Globus pallidus (tissue), 1 donor: ENCODE data around the gene RNF152.
"Not testable (repeated sequence)": the region's sequence is repeated elsewhere in the genome, so short reads cannot be mapped to it uniquely, and the experiment has no call there.

ENCODE experiments used
- DNase-seq: peaks from one replicate; pipeline ENCODE4 v3.0.0-alpha.2; 2015; ENCODE audit warnings: low spot score

RNF152 gene

DNA sequence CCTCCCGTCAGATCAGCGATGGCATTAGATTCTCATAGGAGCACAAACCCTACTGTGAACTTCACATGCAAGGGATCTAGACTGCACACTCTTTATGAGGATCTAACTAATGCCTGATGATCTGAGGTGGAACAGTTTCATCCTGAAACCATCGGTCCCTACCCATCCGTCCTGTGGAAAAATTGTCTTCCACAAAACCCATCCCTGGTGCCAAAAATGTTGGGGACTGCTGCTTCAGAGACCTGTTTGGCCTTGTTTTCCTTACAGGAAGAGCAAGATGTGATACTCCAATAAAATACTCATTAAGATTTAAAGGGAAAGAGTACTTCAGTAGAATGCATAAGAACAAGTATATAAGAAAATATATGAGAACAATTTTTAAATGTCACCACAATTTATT lies 71.1 kb downstream of the RNF152 start:
- no peak for DNase-seq

GRCh38 chr18:61820882-61821281 lies 71.9 kb downstream of the RNF152 start:
- no peak for DNase-seq

- no peak for DNase-seq
Measured at GRCh38 chr18:61817086-61817485, 75.7 kb downstream of the RNF152 start.

- DNase-seq, result no peak
Measured at GRCh38 chr18:61815885-61816470, 76.8 kb downstream of the RNF152 start.

DNA sequence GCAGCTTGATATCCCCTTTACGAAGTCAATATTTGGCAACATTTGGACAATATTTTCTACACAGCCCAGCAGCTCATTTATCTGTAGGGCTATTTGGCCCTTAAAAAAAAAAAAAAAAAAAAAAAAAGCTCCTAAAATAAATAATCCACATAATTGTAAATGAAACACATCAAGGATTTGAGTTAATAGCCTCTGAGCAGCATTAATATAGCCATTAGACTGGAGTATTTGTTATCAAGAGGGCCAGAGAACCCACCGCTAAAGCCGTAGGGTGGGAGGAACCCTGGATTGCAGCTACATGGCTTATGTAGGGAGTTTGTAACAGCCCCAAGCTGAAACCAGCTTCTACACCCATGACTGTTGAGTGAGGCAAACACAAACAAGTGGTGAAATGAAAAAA lies 84.5 kb downstream of the RNF152 start:
- no peak for DNase-seq

- DNase-seq, result no peak
Measured at GRCh38 chr18:61803393-61803792, 89.4 kb downstream of the RNF152 start.

GRCh38 chr18:61797696-61798590 lies 94.9 kb downstream of the RNF152 start:
- no peak for DNase-seq

- no peak for DNase-seq
Measured at GRCh38 chr18:61791031-61791430, 101.8 kb downstream of the RNF152 start.

- DNase-seq, result not testable (repeated sequence)
Measured at GRCh38 chr18:61787011-61787670, 105.7 kb downstream of the RNF152 start.

GRCh38 chr18:61785588-61785987 lies 107.2 kb downstream of the RNF152 start:
- no peak for DNase-seq

- DNase-seq, result no peak
Measured at GRCh38 chr18:61784834-61785233, 108.0 kb downstream of the RNF152 start.

GRCh38 chr18:61782545-61782944 lies 110.3 kb downstream of the RNF152 start:
- no peak for DNase-seq

GRCh38 chr18:61776201-61776600 lies 116.6 kb downstream of the RNF152 start:
- DNase-seq, result not testable (repeated sequence)

DNA sequence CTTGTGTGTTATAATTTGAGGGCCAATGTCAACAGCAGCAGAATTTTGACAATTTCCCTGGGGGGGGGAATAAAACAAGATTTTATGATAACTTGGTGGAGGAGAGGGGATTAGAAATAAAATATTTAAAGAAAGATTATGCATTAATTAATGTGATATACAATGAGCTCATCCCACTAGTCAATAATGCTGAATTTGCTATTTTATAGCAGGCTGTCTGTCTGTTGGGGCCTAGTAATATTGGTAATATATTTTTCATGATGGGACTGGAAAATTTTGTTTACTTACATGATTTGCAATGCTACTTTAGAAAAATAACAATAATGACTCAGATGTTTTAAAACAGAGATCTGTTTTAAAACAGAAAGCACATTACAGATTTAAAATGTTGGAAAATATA lies 118.0 kb downstream of the RNF152 start:
- no peak for DNase-seq

GRCh38 chr18:61772293-61772848 lies 120.4 kb downstream of the RNF152 start:
- no peak for DNase-seq

DNA sequence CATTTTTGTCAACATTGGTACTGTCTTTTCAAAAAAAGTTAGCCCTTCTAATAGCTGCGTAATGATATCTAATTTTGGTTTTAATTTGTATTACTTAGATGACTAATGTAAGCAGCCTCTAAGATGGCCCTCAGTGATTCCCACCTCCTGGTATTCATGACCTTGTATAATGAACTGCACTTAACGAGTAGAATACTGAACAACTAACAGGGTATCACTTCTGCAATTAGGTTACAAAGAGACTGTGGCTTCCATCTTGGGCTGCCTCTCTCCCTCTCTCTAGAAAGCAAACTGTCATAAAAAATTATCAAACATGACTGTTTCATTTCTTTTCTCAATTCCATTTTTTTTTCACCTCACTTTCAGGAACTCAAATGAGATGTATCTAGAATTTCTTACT lies 120.9 kb downstream of the RNF152 start:
- DNase-seq, result no peak

GRCh38 chr18:61770279-61770678 lies 122.5 kb downstream of the RNF152 start:
- no peak for DNase-seq

- no peak for DNase-seq
Measured at GRCh38 chr18:61766266-61766884, 126.4 kb downstream of the RNF152 start.

DNA sequence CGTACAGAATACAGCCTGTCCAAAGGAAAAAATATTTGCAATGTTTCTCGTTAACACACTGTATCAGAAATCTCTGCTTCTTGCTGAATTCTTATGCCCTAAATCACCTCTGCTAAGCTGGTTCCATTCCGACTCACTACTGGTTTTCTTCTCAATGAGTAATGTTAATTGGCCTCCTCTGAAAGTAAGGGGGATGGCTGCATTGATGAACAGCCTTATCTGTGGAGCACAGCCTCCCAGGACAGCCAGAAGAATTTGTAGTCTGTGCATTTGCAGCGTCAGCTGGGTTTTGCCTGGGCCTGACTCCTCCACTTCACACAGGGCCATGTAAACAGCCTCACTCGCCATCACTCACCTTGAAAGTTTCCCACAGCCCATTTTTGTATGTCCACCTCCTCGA lies 127.7 kb downstream of the RNF152 start:
- no peak for DNase-seq

GRCh38 chr18:61764381-61764780 lies 128.4 kb downstream of the RNF152 start:
- DNase-seq, result no peak

- DNase-seq, result no peak
Measured at GRCh38 chr18:61761875-61762274, 130.9 kb downstream of the RNF152 start.
